HG03432 (cell line): ENCODE results near the gene C22orf23.

Source experiments
- ATAC-seq: cut with Tn5 transposase; IDR thresholded peaks from one replicate; pipeline ENCODE4 v1.9.1; 2021; ENCODE audit warnings: mild to moderate bottlenecking, moderate library complexity; ENCODE audit not compliant: unreplicated experiment

The C22orf23 gene

GRCh38 chr22:37926771-37927636, 26.4 kb downstream of the C22orf23 start:
- no peak for ATAC-seq

- no peak for ATAC-seq
These were observed 27.0 kb downstream of the C22orf23 start for GRCh38 chr22:37926358-37926757.

DNA sequence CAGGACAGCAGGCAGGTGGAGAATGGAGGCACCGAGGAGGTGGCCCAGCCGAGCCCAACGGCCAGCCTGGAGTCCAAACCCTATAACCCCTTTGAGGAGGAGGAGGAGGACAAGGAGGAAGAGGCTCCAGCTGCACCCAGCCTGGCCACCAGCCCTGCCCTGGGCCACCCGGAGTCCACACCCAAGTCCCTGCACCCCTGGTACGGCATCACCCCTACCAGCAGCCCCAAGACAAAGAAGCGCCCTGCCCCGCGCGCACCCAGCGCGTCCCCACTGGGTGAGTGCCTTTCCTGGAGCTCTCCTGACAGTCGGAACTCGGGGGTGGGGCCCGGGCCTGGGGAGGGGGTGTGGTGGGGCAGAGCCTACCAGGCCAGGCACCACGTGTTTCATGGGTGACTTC, 27.6 kb downstream of the C22orf23 start:
- ATAC-seq, result no peak

GRCh38 chr22:37925330-37925729, 28.1 kb downstream of the C22orf23 start:
- no peak for ATAC-seq

GRCh38 chr22:37924386-37925065, 28.9 kb downstream of the C22orf23 start:
- ATAC-seq, result no peak

GRCh38 chr22:37923927-37924326, 29.5 kb downstream of the C22orf23 start:
- ATAC-seq, result no peak

GRCh38 chr22:37922191-37922590, 31.2 kb downstream of the C22orf23 start:
- ATAC-seq, result no peak

DNA sequence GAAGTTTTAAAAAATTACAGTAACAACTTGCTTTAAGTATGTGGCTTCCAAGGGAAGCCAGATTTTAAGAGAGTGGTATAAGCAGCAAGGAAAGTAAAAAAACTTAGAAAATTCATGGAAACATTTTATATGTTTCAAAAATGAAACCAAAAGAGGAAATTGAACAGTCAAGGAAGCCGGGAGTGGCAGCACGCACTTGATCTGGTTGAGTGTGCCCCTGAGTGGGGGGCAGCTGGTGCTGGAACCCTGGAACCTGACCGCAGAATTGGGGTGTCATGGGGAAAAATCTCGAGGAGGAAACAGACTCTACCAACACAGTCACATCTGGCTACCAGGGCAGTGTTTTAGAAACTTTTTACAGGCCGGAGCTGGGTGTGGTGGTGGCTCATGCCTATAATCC, 33.3 kb downstream of the C22orf23 start:
- ATAC-seq, result no peak

DNA sequence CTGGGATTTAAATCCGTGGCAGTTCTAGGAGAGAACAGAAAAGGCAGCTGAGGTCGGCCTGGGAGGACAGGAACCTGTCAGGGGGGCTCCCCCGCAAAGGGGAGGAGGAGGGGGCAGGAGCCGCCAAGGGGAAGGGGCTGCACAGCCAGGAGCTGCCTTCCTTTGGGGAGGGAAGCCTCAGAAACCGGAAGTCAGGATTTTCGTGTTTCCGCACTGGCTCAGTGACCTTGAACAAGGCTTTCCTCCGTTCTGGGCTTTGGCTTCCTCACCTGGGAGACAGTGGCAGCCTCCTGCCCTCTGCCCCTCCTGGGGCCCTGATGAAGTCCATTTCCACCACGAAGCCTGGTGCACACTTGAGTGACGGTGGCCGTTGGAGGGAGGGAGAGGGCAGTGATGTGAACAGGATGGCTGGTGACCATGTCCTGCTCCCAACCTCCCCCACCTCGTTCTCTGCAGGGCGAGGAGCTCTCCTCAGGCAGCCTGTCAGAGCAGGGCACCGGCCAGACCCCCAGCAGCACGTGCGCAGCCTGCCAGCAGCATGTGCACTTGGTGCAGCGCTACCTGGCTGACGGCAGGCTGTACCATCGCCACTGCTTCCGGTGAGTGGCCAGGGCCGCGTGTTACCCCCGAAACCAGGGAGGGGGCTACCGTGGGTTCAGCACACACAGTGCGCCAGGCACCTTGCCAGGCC, 34.7 kb downstream of the C22orf23 start:
- ATAC-seq, result no peak

- ATAC-seq, result no peak
These were observed 35.4 kb downstream of the C22orf23 start for GRCh38 chr22:37917874-37918548.

DNA sequence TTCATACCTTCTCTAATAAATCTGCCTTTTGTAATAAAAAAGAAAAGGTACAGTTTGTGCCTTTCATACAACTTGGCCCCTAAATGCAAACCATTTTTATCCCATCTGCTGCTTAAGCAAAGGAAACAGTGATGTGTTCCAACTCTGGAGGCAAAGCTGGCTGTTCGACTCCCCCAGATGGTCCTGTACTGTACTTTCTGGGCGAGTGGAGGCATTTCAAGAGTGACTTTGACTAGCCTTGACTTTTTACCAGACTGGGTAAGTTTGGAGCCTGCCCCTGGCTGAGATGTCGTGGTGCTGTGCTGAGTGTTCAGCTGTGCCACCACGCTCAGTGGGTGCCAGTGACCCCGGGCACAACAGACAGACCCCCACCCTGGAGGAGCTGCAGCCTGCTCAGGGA, 37.1 kb downstream of the C22orf23 start:
- ATAC-seq, result no peak

- no peak for ATAC-seq
These were observed 40.1 kb downstream of the C22orf23 start for GRCh38 chr22:37913233-37913721.

GRCh38 chr22:37912171-37912570, 41.2 kb downstream of the C22orf23 start:
- ATAC-seq, result no peak

DNA sequence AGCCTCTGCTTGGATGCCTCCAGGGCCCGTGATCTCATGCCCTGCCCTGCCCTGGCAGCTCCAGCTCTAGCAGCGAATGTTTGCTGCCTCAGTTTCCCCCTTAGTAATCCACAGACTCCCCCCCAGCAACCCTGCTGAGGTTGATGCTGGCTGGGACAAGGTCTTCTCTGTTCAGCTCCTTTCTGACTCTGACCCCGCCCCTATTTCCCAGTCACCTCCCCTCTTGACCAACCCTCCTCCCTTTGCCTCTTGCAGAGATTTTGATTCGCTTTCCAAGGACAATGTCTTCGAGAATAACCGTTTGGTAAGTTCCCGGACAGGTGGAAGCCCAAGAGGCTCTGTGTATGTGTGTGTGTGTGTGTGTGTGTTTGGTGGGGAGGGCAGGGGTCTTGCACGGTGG, 41.7 kb downstream of the C22orf23 start:
- no peak for ATAC-seq

DNA sequence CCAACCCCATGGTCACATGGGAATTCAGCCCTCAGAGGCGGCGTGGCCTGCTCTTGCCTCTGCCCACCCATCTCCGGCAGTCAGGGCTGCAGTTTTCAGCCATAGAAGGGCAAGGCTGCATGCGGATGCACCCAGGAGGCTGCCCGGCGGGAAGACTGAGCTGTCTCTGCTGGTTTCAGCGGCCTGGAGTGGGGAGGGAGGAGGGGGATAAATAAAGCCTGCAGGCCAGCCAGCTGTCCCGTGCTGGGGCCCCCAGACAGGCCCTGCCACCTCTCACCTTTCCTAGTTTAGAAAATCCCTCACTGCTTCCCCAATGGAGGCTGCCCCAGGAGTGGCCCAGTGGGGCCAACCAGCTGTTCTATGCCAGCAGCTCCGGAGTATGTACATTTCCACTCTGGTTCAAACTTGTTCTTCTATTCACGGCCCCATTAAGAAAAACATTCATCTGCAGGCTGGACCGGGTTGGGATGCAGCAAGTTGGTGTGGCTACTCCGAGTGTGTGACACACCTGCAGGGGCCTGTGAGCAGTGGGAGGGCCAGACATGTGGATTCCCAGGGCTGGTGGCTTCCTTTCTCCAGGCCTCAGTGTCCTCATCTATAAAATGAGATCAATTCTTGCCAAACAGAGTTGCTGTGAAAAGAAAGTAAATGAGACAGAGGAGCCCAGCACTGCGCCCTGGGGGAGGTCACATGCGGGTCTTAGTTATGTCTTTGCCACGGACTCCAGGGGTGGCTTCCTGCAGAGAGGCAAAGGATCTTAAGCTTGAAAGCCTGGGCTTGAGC, 42.3 kb downstream of the C22orf23 start:
- no peak for ATAC-seq

DNA sequence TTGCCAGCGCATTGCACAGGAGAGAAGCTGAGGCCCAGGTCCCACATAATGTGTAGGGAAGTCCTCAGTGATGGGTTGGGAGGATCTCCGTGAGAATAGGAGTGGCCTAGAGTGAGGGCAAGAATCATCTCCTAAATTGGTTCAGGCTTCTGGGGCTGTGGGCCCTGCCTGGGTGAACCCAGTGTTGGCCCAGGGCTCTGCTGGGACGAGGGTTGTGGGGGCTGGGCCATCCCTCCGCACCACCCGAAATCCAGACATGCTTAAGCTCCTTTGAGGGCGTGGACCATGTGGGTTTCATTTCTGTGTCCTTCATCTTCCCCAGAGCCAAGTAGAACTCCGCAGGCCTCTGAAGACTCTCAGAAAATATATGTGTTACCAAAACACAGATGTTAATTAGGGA, 43.6 kb downstream of the C22orf23 start:
- ATAC-seq, result no peak

DNA sequence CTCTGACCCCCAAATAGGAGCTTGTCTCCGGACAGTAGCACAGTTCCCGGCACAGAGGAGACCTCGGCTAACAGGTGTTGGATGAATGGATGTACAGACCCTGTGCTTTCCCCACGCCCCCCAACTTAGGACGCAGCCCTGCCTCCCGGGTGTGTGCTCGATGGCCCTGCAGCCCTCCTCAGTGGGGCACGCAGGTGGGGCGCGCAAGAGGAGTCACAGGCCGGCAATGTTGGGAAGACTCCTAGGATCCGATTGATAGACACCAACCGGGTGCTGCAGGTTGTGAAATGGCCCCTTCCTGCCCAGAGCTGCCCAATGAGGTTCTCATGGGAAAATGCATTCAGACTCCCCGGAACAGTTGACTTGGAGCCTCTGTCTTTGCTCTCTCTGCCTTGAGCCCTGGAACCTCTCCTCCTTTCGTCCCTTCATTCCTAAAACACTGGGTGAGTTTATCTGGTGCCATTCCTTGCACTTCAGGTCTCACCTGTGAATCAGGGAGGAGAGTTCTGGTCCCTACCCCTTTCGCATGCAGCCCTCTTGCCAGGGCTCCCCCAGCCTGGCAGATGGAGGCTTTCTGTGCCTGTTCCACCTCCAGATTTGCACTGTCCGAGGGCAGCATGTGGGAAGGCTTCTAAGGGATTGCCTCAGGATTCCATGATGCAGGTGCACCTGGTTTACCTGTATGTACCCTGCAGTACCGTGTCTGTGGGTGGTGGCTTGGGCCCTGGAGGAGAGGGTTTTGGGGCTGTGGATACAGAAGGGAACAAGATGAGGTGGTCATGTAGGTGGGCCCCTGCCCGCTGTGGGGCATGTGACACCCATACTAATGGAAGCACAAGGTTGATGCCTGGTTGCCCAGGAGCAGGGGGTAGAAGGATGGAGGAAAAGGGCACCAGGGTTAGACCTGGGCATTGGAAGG, 46.1 kb downstream of the C22orf23 start:
- ATAC-seq, result no peak

- ATAC-seq, result peak; percentile 32
These were observed 46.9 kb downstream of the C22orf23 start for GRCh38 chr22:37906364-37907008.
